K562 (cell line): ENCODE measurements around the gene FAM161B. TPM values are rescaled to one million over a fixed set of nuclear protein-coding genes. Genes with fewer than 3 reads are reported as not detected.

Source experiments
- ATAC-seq: fragments of 200-7000 bp; cut with Tn5 transposase; 3 replicates; pipeline ENCODE4 v1.9.1; 2020; ENCODE audit warnings: moderate library complexity
- BruUV-seq: library from RNA; stranded (reverse); fragments of 400-500 nt; replicated peaks from 2 replicates; lab custom pipeline; 2021; lab: Mats Ljungman, UMichigan
- CTCF ChIA-PET: fragments of 300-600 bp; formaldehyde crosslinking; extraction: SDS; loops from one replicate; lab custom pipeline; 2021; ENCODE audit warnings: low intra/inter-chr PET ratio; lab: Yijun Ruan, JAX
- POLR2A ChIA-PET: fragments of 300-600, 350-650 bp; sonication (Branson Sonifier 250); formaldehyde crosslinking; extraction: SDS; loops from one replicate; lab custom pipeline; 2021; ENCODE audit warnings: antibody characterized with exemption, inconsistent platforms; lab: Yijun Ruan, JAX
- DNase-seq, 4 experiments: peaks; one replicate each; pipeline versions ENCODE4 v3.0.0 to v3.0.0-alpha.2; 2011 to 2018; ENCODE audit warnings: low spot score in 3 of 4, mixed read lengths in 3 of 4; ENCODE audit errors: extremely low read depth in 1 of 4
- FAIRE-seq: peaks from 2 replicates; lab custom pipeline; 2011; peaks lifted over from hg19 to GRCh38; lab: Jason Lieb, UNC
- H2AFZ ChIP-seq: 2 replicates; pipeline ENCODE4 v1.6.0; 2011; ENCODE audit warnings: low read depth, low read length, control low read depth, inconsistent platforms
- H3K27ac ChIP-seq: fragments of 200-600 bp; 3 replicates; pipeline ENCODE4 v1.8.0; 2011; ENCODE audit warnings: low read depth, mild to moderate bottlenecking, control low read depth, inconsistent platforms, low read length, moderate library complexity, mixed read lengths; ENCODE audit errors: extremely low read depth
- H3K27me3 ChIP-seq, 2 experiments: fragments of 300-600 bp in 1 of 2; 2 replicates in 1 of 2; 3 replicates in 1 of 2; pipeline versions ENCODE4 v1.6.0 to v1.8.0; 2011; ENCODE audit warnings: inconsistent platforms in 2 of 2, low read length in 2 of 2, mild to moderate bottlenecking in 1 of 2, mixed read lengths in 1 of 2, moderate library complexity in 1 of 2; ENCODE audit not compliant: control insufficient read depth in 2 of 2, insufficient read depth in 2 of 2
- H3K36me3 ChIP-seq: fragments of 300-600 bp; 3 replicates; pipeline ENCODE4 v1.8.0; 2011; ENCODE audit warnings: mild to moderate bottlenecking, low read length, inconsistent platforms; ENCODE audit not compliant: control insufficient read depth, insufficient read depth
- H3K4me1 ChIP-seq, 2 experiments: fragments of 200-600 bp in 1 of 2; replicated peaks in 1 of 2; 2 replicates in 1 of 2; 3 replicates in 1 of 2; pipeline versions ENCODE4 v1.5.1 to v1.8.0; 2011; ENCODE audit warnings: inconsistent platforms in 2 of 2, low read length in 2 of 2, mild to moderate bottlenecking in 1 of 2, mixed read lengths in 1 of 2, moderate library complexity in 1 of 2; ENCODE audit not compliant: control insufficient read depth in 2 of 2, insufficient read depth in 2 of 2
- H3K4me2 ChIP-seq: 2 replicates; pipeline ENCODE4 v1.6.1; 2011; ENCODE audit warnings: low read length, control low read depth, inconsistent platforms, mixed read lengths; ENCODE audit not compliant: insufficient read depth
- H3K4me3 ChIP-seq: fragments of 200-600 bp; sonication (generic), shearing (Covaris generic); 2 replicates; pipeline ENCODE4 v1.5.1; 2016; ENCODE audit warnings: control low read depth, inconsistent platforms
- H3K79me2 ChIP-seq: fragments of 200-600 bp; 3 replicates; pipeline ENCODE4 v1.8.0; 2011; ENCODE audit warnings: low read length, inconsistent platforms; ENCODE audit not compliant: control insufficient read depth, insufficient read depth
- H3K9ac ChIP-seq, 2 experiments: 2 replicates each; pipeline versions ENCODE4 v1.6.0 to v1.6.1; 2011; ENCODE audit warnings: low read depth in 2 of 2, low read length in 2 of 2, control low read depth in 1 of 2, inconsistent platforms in 1 of 2, mild to moderate bottlenecking in 1 of 2, mixed read lengths in 1 of 2; ENCODE audit not compliant: insufficient read depth in 1 of 2
- H3K9me1 ChIP-seq: one replicate; pipeline ENCODE4 v1.6.0; 2011; ENCODE audit warnings: inconsistent platforms, mild to moderate bottlenecking, low read length, moderate library complexity; ENCODE audit not compliant: control insufficient read depth, insufficient read depth
- H3K9me3 ChIP-seq: replicated peaks from 2 replicates; pipeline ENCODE4 v1.5.1; 2011; ENCODE audit warnings: low read depth, low read length, inconsistent platforms; ENCODE audit not compliant: control insufficient read depth, insufficient read depth
- H4K20me1 ChIP-seq: replicated peaks from 2 replicates; pipeline ENCODE4 v1.6.1; 2011; ENCODE audit warnings: low read length, inconsistent platforms, mixed read lengths; ENCODE audit not compliant: control insufficient read depth, insufficient read depth
- FOXA3 ChIP-seq, 2 experiments: fragments of 450-650 bp in 1 of 2; sonication (generic) in 1 of 2; formaldehyde crosslinking; IDR thresholded peaks in 1 of 2; conservative IDR thresholded peaks in 1 of 2; 2 replicates each; pipeline versions ENCODE4 v1.4.0 to v1.8.0; 2020 to 2022; ENCODE audit warnings: mild to moderate bottlenecking in 2 of 2, missing genetic modification reagents in 1 of 2
- FUS ChIP-seq: fragments of 200-400 bp; formaldehyde crosslinking; optimal IDR thresholded peaks from 2 replicates; pipeline ENCODE3; 2017; ENCODE audit warnings: low read depth, low read length
- ZNF75A ChIP-seq: fragments of 450-650 bp; formaldehyde crosslinking; IDR thresholded peaks from 2 replicates; pipeline ENCODE4 v1.4.0; 2020; ENCODE audit warnings: mild to moderate bottlenecking
- WGBS: fragments of 100-300 bp; shearing (Covaris generic); methylation state at CpG from one replicate; pipeline ENCODE4 v1.1.6; 2016; ENCODE audit warnings: low coverage, mixed read lengths; ENCODE audit not compliant: insufficient coverage; ENCODE audit errors: missing lambda C conversion rate; 5-methylcytosine and 5-hydroxymethylcytosine counted together
- in situ Hi-C: fragments of 300-500 bp; cut with MboI; formaldehyde crosslinking; loops from 4 replicates; pipeline ENCODE4 v1.15.0; 2018; ENCODE audit warnings: inconsistent platforms, mixed read lengths
- intact Hi-C: fragments of 100-400 bp; cut with micrococcal nuclease; formaldehyde crosslinking; loops from 2 replicates; pipeline ENCODE4 v1.14.2; 2022
- polyA plus RNA-seq, 8 experiments: library from polyadenylated mRNA; depleted of rRNA in 4 of 8; stranded (reverse) in 5 of 8; unstranded in 3 of 8; fragments of >200 nt; fragmentation: Nextera tagmentation in 2 of 8; fragmentation: Illumina TruSeq in 1 of 8; extraction: Ambion mirVana in 2 of 8; extraction: Trizol in 1 of 8; gene quantifications; 2 replicates each; pipeline versions ENCODE4 v1.2.1 to v1.2.3, GENCODE V29; 2011 to 2014; ENCODE audit warnings: inconsistent platforms in 1 of 8, missing spikeins in 1 of 8
- total RNA-seq, 7 experiments: library from RNA; depleted of rRNA in 6 of 7; stranded (reverse); fragments of >200 nt in 6 of 7; fragmentation: Illumina TruSeq in 2 of 7; extraction: Trizol in 2 of 7; gene quantifications; 2 replicates each; pipeline versions ENCODE4 v1.2.1 to v1.2.3, GENCODE V29; 2011 to 2021; ENCODE audit warnings: low replicate concordance in 1 of 7
- TF ChIP-seq, protein P1 (sequence below): fragments of 250-450 bp; sonication (Bioruptor Pico); IDR thresholded peaks from 2 replicates; pipeline ENCODE4 v1.8.0; 2021; ENCODE audit warnings: moderate library complexity, mild to moderate bottlenecking, inconsistent platforms

Gene FAM161B
- total and polyA plus RNA-seq, 9 of the 15 experiments (the other 6 are each of a cell fraction or from before 2014, with no cell fraction given): 0.15 to 1.3 (median 0.84) TPM

DNA sequence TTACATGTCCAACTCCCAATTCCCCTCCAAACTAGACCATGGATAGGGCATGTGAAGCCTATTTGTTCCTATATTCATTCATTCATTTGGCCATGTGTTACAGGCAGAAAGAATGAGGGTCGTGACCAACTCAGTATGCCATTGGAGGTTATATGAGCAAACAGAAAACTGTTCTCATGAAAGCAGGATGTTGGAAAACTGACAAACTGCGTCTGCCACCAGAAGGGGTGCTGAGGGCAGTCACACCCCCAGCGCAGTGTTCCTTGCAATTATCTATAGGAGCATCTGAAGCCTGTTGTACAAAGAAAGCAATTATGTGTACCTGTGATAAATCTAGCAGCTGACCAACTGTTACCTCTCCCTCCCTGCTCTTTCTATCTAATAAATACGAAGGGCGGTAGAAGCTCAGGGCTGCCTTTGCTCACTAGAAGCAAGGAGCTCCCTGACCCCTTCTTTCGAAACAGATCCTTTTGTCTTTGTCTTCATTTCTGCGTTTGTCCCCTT is 48.1 kb upstream of the FAM161B start:
- DNase-seq (no peak), ATAC-seq (no peak), FAIRE-seq (no peak)
- Histone ChIP-seq H3K36me3 (peaks cover 18% of the 10 kb centered on the region; the same call in 2 of the 3 replicates), H3K4me1 (no peaks in the 10 kb centered on the region), H3K79me2 (no peaks in the 10 kb centered on the region), H3K4me2 (no peak overlapping the region), H2AFZ (no peak overlapping the region), H3K9ac (peak overlapping the region in 1 of 2 experiments; percentile 17; a peak in 1 of 4 replicates), H4K20me1 (no peaks in the 10 kb centered on the region), H3K4me3 (no peak overlapping the region), H3K27me3 (no peaks in the 10 kb centered on the region), H3K27ac (no peak overlapping the region), H3K9me1 (no peaks in the 10 kb centered on the region), H3K9me3 (no peaks in the 10 kb centered on the region)
- WGBS: 70% methylated on average over 7 of the region's 7 CpGs
- in situ Hi-C loops (no loop called here), intact Hi-C loops (no loop called here)
- ChIA-PET POLR2A (interaction anchor here (0.6 to 1.4 kb wide), 4 partner anchors 14 to 726 kb away, joined by 3 to 6 read pairs (median 4); partner anchors contain the start of genes BBOF1 and ENTPD5), CTCF (no interaction called here)
- TF ChIP-seq FOXA3 (CRISPR knock-in tag; conservative IDR thresholded peaks at IDR 0.05 in 1 of 2, IDR thresholded peaks at IDR 0.05 in 1 of 2) (no peak), ZNF75A (CRISPR knock-in tag) (no peak), FUS (no peak)
- TF ChIP-seq, protein P1, sequence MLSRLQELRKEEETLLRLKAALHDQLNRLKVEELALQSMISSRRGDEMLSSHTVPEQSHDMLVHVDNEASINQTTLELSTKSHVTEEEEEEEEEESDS: no peak
- no TSS peak for BruUV-seq
